Measurements from ENCODE around the gene SP1. TPM values are rescaled to one million over a fixed set of nuclear protein-coding genes. Genes with fewer than 3 reads are reported as not detected.
A peak's percentile ranks its signal among the peaks of the same experiment; 100 is the strongest.

The SP1 gene
- total RNA-seq, 4 donors from 2014 or later, result 54.0 to 85.7 (median 72.2) TPM

DNA sequence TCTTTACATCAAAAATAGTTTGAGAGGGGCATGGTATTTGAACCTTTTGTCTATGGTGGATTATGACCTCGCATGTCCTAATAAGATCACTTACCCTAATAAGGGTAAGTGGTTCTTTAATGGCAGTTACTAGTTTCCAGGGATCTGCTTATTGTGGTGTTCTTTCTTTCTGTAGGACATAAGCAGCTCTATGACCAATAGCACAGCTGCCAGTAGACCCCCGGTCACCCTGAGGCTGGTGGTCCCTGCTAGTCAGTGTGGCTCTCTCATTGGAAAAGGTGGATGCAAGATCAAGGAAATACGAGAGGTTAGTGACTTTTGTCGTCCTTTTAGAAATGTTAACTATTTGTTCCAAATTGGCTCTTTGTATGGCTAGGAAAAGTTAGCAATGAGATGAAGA is 79.1 kb downstream of the SP1 start:
- WGBS, result 61% methylated on average over 4 of the region's 4 CpGs

GRCh38 chr12:53461059-53461458 is 81.1 kb downstream of the SP1 start:
- Histone ChIP-seq H3K27ac (replicated peaks in 1 of 4) (peak overlapping the region in 3 of 4 donors; percentile 17 to 59 (median 56)), H3K27me3 (no peaks in the 10 kb centered on the region), H3K4me1 (peaks cover 42 to 67% (median 57%) of the 10 kb centered on the region in 4 donors), H3K4me3 (no peak overlapping the region), H3K9me3 (no peaks in the 10 kb centered on the region), H3K36me3 (peaks cover 94 to 100% (median 100%) of the 10 kb centered on the region in 4 donors)
- DNase-seq (ENCODE audit: extremely low spot score), result no peak
- TF ChIP-seq POLR2AphosphoS5 (IDR thresholded peaks at IDR 0.05) (no peak), EP300 (IDR thresholded peaks at IDR 0.05) (no peak), POLR2A (IDR thresholded peaks at IDR 0.05; ENCODE audit: low read depth) (no peak)
- TF ChIP-seq, protein P1, sequence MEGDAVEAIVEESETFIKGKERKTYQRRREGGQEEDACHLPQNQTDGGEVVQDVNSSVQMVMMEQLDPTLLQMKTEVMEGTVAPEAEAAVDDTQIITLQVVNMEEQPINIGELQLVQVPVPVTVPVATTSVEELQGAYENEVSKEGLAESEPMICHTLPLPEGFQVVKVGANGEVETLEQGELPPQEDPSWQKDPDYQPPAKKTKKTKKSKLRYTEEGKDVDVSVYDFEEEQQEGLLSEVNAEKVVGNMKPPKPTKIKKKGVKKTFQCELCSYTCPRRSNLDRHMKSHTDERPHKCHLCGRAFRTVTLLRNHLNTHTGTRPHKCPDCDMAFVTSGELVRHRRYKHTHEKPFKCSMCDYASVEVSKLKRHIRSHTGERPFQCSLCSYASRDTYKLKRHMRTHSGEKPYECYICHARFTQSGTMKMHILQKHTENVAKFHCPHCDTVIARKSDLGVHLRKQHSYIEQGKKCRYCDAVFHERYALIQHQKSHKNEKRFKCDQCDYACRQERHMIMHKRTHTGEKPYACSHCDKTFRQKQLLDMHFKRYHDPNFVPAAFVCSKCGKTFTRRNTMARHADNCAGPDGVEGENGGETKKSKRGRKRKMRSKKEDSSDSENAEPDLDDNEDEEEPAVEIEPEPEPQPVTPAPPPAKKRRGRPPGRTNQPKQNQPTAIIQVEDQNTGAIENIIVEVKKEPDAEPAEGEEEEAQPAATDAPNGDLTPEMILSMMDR (IDR thresholded peaks at IDR 0.05), result no peak
- WGBS, result 47% methylated on average over 3 of the region's 3 CpGs
- intact Hi-C loops (cut with DNase I), result no loop called here

More for the DNA sequence above, 79.1 kb downstream of the SP1 start:
- DNase-seq (ENCODE audit: extremely low spot score), result no peak
- no peaks in the 10 kb centered on the region for H3K9me3 ChIP-seq
- peaks cover 32 to 64% (median 51%) of the 10 kb centered on the region in 4 donors for H3K4me1 ChIP-seq
- H3K27ac ChIP-seq (replicated peaks in 1 of 4), result no peak overlapping the region
- no peak overlapping the region for H3K4me3 ChIP-seq
- H3K36me3 ChIP-seq, result peaks cover 97 to 100% (median 100%) of the 10 kb centered on the region in 4 donors
- TF ChIP-seq, protein P1 (IDR thresholded peaks at IDR 0.05), result no peak
- TF ChIP-seq POLR2A (IDR thresholded peaks at IDR 0.05; ENCODE audit: low read depth) (no peak), POLR2AphosphoS5 (IDR thresholded peaks at IDR 0.05) (no peak), EP300 (IDR thresholded peaks at IDR 0.05) (no peak)
- intact Hi-C loops (cut with DNase I), result no loop called here
- H3K27me3 ChIP-seq, result no peaks in the 10 kb centered on the region

GRCh38 chr12:53461591-53461990 is 81.6 kb downstream of the SP1 start:
- peak overlapping the region in 2 of 4 donors; percentile 56 to 59 for H3K27ac ChIP-seq (replicated peaks in 1 of 4)
- no peak for TF ChIP-seq POLR2A (IDR thresholded peaks at IDR 0.05; ENCODE audit: low read depth)
- TF ChIP-seq, protein P1 (IDR thresholded peaks at IDR 0.05), result no peak
- TF ChIP-seq POLR2AphosphoS5 (IDR thresholded peaks at IDR 0.05), result no peak
- no peak for TF ChIP-seq EP300 (IDR thresholded peaks at IDR 0.05)
- 72% methylated on average over 8 of the region's 8 CpGs for WGBS
- peaks cover 94 to 100% (median 100%) of the 10 kb centered on the region in 4 donors for H3K36me3 ChIP-seq
- H3K27me3 ChIP-seq, result no peaks in the 10 kb centered on the region
- intact Hi-C loops (cut with DNase I), result no loop called here
- no peaks in the 10 kb centered on the region for H3K9me3 ChIP-seq
- no peak overlapping the region for H3K4me3 ChIP-seq
- no peak for DNase-seq (ENCODE audit: extremely low spot score)
- H3K4me1 ChIP-seq, result peaks cover 47 to 72% (median 62%) of the 10 kb centered on the region in 4 donors

- Histone ChIP-seq H3K4me3 (no peak overlapping the region), H3K27ac (replicated peaks in 1 of 4) (peak overlapping the region in 1 of 4 donors; percentile 16), H3K4me1 (peaks cover 49 to 82% (median 66%) of the 10 kb centered on the region in 4 donors), H3K36me3 (peaks cover 94 to 100% (median 100%) of the 10 kb centered on the region in 4 donors), H3K9me3 (no peaks in the 10 kb centered on the region), H3K27me3 (no peaks in the 10 kb centered on the region)
- 75% methylated on average over 3 of the region's 3 CpGs for WGBS
- TF ChIP-seq POLR2A (IDR thresholded peaks at IDR 0.05; ENCODE audit: low read depth) (no peak), EP300 (IDR thresholded peaks at IDR 0.05) (no peak), POLR2AphosphoS5 (IDR thresholded peaks at IDR 0.05) (no peak)
- TF ChIP-seq, protein P1 (IDR thresholded peaks at IDR 0.05), result no peak
- DNase-seq (ENCODE audit: extremely low spot score), result no peak
- intact Hi-C loops (cut with DNase I), result no loop called here
Observed at GRCh38 chr12:53462935-53463334, 83.0 kb downstream of the SP1 start.
